ENCODE measurements around the gene TMA7. TPM values are rescaled to one million over a fixed set of nuclear protein-coding genes. Genes with fewer than 3 reads are reported as not detected.

The TMA7 gene
- total RNA-seq, 6 experiments from 2014 or later: 64.8 to 182 (median 80.1) TPM

DNA sequence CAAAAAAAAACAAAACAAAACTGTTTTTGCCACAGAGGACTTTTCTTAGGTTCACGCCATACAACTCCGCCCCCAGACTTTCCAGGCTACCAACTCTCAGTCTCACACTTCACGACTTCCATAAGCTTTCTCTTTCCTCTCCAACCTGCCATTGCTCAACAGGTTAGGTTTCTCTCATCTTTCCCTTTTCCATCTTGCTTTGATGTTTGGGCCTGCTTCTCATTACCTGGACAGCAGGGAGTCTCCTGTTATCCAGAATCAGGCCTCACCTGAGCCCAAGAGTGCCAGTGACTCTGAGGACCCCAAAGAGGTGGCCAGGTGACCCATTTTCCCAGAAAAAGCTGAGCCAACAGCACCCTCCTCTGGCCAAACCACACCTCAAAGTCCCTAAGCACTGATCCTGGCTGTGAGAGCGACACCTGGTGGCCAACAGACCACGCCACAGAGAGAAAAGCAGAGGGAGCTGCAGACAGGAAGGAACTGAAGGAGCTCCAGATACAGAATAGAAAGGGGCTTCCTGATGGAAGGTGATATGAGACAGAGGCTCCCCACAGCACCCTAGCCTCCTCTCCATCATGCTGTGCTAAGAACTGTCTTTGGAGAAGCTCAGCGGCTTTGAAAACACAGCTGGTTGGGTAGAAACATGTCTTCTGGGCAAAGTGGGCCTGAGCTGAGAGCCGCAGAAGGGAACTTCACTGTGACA is 4.1 kb upstream of the TMA7 start:
- intact Hi-C loops (cut with DNase I): loop anchor here (5.0 kb wide), 2 partner anchors 39 to 164 kb away; no protein-coding TSS in a partner anchor
- Histone ChIP-seq H3K4me1 (peaks cover 0 to 18% (median 6%) of the 10 kb centered on the region in 4 donors), H3K9me3 (no peaks in the 10 kb centered on the region), H3K36me3 (peaks cover 0 to 14% (median 0%) of the 10 kb centered on the region in 4 donors), H3K4me3 (no peak overlapping the region), H3K27me3 (no peaks in the 10 kb centered on the region), H3K27ac (no peak overlapping the region)
- DNase-seq: peak; percentile 83 to 87 (median 86)
- 17% methylated on average over 6 of the region's 7 CpGs for WGBS (ENCODE audit: insufficient coverage, low coverage, low lambda C conversion rate, missing lambda C conversion rate)
- TF ChIP-seq, protein P1, sequence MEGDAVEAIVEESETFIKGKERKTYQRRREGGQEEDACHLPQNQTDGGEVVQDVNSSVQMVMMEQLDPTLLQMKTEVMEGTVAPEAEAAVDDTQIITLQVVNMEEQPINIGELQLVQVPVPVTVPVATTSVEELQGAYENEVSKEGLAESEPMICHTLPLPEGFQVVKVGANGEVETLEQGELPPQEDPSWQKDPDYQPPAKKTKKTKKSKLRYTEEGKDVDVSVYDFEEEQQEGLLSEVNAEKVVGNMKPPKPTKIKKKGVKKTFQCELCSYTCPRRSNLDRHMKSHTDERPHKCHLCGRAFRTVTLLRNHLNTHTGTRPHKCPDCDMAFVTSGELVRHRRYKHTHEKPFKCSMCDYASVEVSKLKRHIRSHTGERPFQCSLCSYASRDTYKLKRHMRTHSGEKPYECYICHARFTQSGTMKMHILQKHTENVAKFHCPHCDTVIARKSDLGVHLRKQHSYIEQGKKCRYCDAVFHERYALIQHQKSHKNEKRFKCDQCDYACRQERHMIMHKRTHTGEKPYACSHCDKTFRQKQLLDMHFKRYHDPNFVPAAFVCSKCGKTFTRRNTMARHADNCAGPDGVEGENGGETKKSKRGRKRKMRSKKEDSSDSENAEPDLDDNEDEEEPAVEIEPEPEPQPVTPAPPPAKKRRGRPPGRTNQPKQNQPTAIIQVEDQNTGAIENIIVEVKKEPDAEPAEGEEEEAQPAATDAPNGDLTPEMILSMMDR (IDR thresholded peaks at IDR 0.05): peak; percentile 99 to 100 (median 99)
- TF ChIP-seq POLR2A (IDR thresholded peaks at IDR 0.05): no peak
- peak; percentile 70 to 78 (median 74) for ATAC-seq

DNA sequence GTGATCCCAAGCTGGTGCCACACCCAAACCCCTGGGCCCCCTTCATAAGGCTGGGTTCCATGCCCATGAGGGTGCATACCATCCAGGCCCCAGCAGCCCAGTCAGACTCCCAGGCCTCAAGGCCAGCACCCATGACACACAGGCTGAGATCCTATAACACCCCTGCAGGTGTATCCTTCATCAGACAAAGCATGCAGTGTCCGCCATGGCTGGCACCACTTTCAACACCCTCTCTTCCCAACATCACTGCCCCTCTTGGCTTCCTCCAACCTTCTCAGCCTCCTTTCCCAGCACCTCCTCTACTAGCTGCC is 3.6 kb upstream of the TMA7 start:
- DNase-seq: no peak
- no peak overlapping the region for H3K4me3 ChIP-seq
- no peaks in the 10 kb centered on the region for H3K9me3 ChIP-seq
- H3K27me3 ChIP-seq: no peaks in the 10 kb centered on the region
- no peak overlapping the region for H3K27ac ChIP-seq
- TF ChIP-seq, protein P1 (IDR thresholded peaks at IDR 0.05): no peak
- TF ChIP-seq POLR2A (IDR thresholded peaks at IDR 0.05): no peak
- 40% methylated on average over 1 of the region's 1 CpG for WGBS (ENCODE audit: insufficient coverage, low coverage, low lambda C conversion rate, missing lambda C conversion rate)
- peaks cover 0 to 18% (median 5%) of the 10 kb centered on the region in 4 donors for H3K4me1 ChIP-seq
- intact Hi-C loops (cut with DNase I): loop anchor here (5.0 kb wide), 2 partner anchors 39 to 164 kb away; no protein-coding TSS in a partner anchor
- peaks cover 0 to 15% (median 0%) of the 10 kb centered on the region in 4 donors for H3K36me3 ChIP-seq
- ATAC-seq: no peak

DNA sequence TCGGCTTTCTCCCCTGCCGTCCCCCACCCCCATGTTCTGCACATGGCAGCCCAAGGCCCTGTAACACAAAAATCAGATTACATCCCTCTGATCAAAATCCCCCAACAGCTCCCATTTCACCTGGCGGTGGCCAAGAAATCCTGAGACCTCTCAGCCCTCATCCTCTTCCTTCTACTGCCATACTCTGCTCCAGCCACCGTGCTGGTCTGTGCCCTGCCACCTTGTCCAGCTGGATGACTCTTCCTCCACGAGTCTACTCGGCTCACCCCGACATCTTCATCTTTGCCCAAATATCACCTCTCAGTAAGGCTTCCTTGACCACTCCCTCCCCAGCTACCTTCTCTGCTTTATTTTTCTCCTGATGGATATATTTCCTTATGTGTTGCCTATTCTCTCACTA is 3.2 kb upstream of the TMA7 start:
- ATAC-seq: no peak
- WGBS (ENCODE audit: insufficient coverage, low coverage, low lambda C conversion rate, missing lambda C conversion rate): 75% methylated on average over 7 of the region's 7 CpGs
- TF ChIP-seq POLR2A (IDR thresholded peaks at IDR 0.05): no peak
- TF ChIP-seq, protein P1 (IDR thresholded peaks at IDR 0.05): no peak

DNA sequence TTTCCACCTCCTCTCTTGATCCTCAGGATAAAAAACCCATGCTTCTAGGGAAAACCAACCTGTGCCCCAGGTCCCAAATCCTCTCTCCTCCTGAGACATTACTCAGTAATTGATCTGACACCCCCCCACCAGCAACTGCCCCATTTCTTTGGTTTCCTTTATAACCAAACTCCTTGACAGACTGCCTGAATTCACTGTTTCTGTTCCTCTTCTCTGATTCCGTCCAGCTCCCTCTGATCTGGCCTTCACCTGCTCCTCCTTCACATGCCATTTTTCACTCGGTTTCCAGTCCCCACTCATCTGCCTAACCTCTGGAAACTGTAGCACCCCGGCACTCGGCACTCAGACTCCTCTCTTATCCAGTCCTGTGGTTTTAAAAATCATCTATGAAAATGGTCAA is 2.2 kb upstream of the TMA7 start:
- no peak for TF ChIP-seq POLR2A (IDR thresholded peaks at IDR 0.05)
- TF ChIP-seq, protein P1 (IDR thresholded peaks at IDR 0.05): no peak
- no peak overlapping the region for H3K27ac ChIP-seq
- intact Hi-C loops (cut with DNase I): loop anchor here (5.0 kb wide), 2 partner anchors 41 to 166 kb away; no protein-coding TSS in a partner anchor
- H3K36me3 ChIP-seq: peaks cover 0 to 21% (median under 1%) of the 10 kb centered on the region in 4 donors
- no peaks in the 10 kb centered on the region for H3K27me3 ChIP-seq
- H3K9me3 ChIP-seq: no peaks in the 10 kb centered on the region
- peaks cover 0 to 18% (median 7%) of the 10 kb centered on the region in 4 donors for H3K4me1 ChIP-seq
- H3K4me3 ChIP-seq: no peak overlapping the region
- ATAC-seq: no peak
- WGBS (ENCODE audit: insufficient coverage, low coverage, low lambda C conversion rate, missing lambda C conversion rate): 86% methylated on average over 4 of the region's 4 CpGs
- no peak for DNase-seq

More for the DNA sequence above, 3.2 kb upstream of the TMA7 start:
- no peaks in the 10 kb centered on the region for H3K27me3 ChIP-seq
- no peak for DNase-seq
- H3K4me3 ChIP-seq: no peak overlapping the region
- peaks cover 0 to 18% (median 6%) of the 10 kb centered on the region in 4 donors for H3K4me1 ChIP-seq
- H3K9me3 ChIP-seq: no peaks in the 10 kb centered on the region
- peaks cover 0 to 19% (median 0%) of the 10 kb centered on the region in 4 donors for H3K36me3 ChIP-seq
- intact Hi-C loops (cut with DNase I): loop anchor here (5.0 kb wide), 2 partner anchors 40 to 165 kb away; no protein-coding TSS in a partner anchor
- H3K27ac ChIP-seq: no peak overlapping the region
